Omental fat pad (tissue), 4 donors: ENCODE data around the gene OR5B21. TPM values are rescaled to one million over a fixed set of nuclear protein-coding genes. Genes with fewer than 3 reads are reported as not detected.

ENCODE experiments used
- ATAC-seq: fragments of 150-250 bp; one replicate; pipeline ENCODE4 v1.9.1; 2016; ENCODE audit warnings: mild to moderate bottlenecking, moderate library complexity; ENCODE audit not compliant: low FRiP score
- DNase-seq: peaks from one replicate; pipeline ENCODE4 v3.0.0-alpha.2; 2019; ENCODE audit warnings: low spot score
- CTCF ChIP-seq, 3 donors: fragments of 450-650 bp; IDR thresholded peaks; one replicate each; pipeline ENCODE4 v1.5.1; 2016 to 2017; ENCODE audit warnings: antibody characterized with exemption in 3 of 3, mild to moderate bottlenecking in 3 of 3, moderate library complexity in 2 of 3
- total RNA-seq, 4 donors: library from RNA; depleted of rRNA; stranded (reverse); fragments of >200 nt; gene quantifications; one replicate each; pipeline ENCODE4 v1.1.0, GENCODE V29; 2016

OR5B21 gene
- total RNA-seq, 4 donors from 2014 or later: not detected

- ATAC-seq: no peak
- no peak for TF ChIP-seq CTCF (IDR thresholded peaks at IDR 0.05)
- DNase-seq: no peak
These were observed 10.0 kb downstream of the OR5B21 start for GRCh38 chr11:58497951-58498350.

DNA sequence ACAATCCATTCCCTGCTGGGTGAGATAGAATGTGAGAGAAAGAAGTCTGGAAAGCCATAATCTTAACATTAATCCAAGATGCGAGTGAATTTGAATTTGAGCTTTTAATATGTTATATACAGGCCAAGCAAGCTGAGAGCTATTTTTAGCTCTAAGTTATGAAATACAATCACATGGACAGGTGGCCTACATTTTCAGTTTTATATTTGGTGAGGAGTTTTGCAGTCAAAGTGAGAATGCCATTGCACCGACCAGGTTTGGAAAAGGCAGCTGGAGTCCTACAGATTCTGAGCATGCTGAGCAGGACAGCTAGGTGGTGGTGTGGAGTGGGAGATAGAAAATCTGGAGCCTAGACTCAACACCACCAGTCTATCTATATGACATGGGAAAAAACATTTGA, 12.0 kb downstream of the OR5B21 start:
- no peak for ATAC-seq
- DNase-seq: no peak
- no peak for TF ChIP-seq CTCF (IDR thresholded peaks at IDR 0.05)

- no peak for ATAC-seq
These were observed 13.8 kb downstream of the OR5B21 start for GRCh38 chr11:58494101-58494500.

DNA sequence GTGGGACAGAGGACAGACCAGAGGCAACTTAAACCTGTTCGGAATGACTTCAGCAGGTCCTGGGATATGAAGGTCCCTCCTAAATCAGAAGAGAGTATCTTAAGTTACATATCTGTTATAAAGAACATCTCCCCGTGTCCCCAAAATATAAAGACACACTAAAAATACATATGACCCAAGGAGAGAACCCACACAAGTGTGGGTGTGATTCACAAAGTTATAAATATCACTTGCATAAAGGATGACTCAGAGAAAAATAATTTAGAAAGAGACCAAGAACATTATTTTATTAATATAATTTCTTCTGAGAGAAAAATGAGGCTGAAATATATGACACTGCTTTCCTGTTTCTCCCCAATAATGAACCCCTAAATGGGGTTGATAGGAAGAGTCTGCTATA, 14.2 kb downstream of the OR5B21 start:
- no peak for TF ChIP-seq CTCF (IDR thresholded peaks at IDR 0.05)
- DNase-seq: no peak
- no peak for ATAC-seq

More at GRCh38 chr11:58494101-58494500, 13.8 kb downstream of the OR5B21 start:
- TF ChIP-seq CTCF (IDR thresholded peaks at IDR 0.05): no peak
- no peak for DNase-seq

DNA sequence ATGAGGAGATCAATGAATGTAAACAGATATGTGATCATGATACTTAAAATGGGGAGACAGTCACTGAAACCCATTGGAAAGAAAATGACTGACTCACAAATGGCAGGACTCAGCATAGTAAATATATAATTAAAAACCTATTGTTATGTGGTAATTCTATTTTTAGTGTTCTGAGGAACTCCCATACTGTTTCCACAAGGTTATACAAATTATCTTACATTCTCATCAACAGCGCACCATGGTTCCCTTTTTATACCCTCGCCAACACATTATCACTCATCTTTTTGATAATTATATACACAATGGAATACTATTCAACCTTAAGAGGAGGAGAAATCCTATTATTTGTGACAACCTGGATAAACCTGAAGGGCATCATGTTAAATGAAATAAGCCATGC, 17.1 kb downstream of the OR5B21 start:
- DNase-seq: no peak
- no peak for TF ChIP-seq CTCF (IDR thresholded peaks at IDR 0.05)
- no peak for ATAC-seq

DNA sequence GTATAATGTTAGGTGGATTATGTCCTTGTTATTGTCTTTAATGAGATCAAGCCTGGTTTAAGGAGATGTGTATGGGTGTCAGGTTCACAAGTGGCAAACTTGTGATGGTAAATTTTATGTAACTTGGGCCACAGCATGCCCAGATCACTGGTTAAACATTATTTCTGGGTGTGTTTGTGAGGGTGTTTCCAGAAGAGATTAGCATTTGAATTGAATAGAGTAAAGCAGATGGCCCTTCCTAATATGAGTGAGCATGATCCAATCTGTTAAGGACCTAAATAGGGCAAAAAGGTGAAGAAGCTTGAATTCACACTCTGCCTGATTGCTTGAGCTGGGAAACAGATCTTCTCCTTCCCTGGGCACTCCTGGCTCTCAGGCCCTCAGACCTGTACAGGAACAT, 20.7 kb downstream of the OR5B21 start:
- DNase-seq: no peak
- no peak for ATAC-seq
- no peak for TF ChIP-seq CTCF (IDR thresholded peaks at IDR 0.05)

DNA sequence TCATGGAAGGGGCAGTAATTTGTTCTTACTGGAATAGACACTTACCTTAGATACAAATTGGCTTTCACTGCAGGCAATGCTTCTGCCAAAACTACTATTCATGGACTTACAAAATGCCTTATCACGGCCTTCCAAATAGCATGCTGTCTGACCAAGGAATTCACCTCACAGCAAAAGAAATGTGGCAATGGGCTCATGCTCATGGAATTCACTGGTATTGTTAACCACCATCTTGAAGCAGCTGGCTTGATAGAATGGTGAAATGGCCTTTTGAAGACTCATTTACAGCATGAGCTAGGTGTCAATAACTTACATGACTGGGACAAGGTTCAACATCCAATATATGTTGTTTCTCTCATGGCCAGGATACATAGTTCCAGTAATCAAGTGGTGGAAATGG, 21.9 kb downstream of the OR5B21 start:
- ATAC-seq: no peak
- no peak for TF ChIP-seq CTCF (IDR thresholded peaks at IDR 0.05)
- DNase-seq: no peak
